Stimulated activated CD4-positive, alpha-beta T cell treated with anti-CD3 and anti-CD28 coated beads, Interleukin-2, amount 100 ng/mL, for 48 hours (primary cell): ENCODE measurements around the gene PAQR9.
A peak's percentile ranks its signal among the peaks of the same experiment; 100 is the strongest.
"Not testable (repeated sequence)": the region's sequence is repeated elsewhere in the genome, so short reads cannot be mapped to it uniquely, and the experiment has no call there.

ENCODE experiments used
- DNase-seq, 2 donors: peaks; one replicate each; pipeline ENCODE4 v3.0.0-alpha.2; 2020

PAQR9 gene, protein sequence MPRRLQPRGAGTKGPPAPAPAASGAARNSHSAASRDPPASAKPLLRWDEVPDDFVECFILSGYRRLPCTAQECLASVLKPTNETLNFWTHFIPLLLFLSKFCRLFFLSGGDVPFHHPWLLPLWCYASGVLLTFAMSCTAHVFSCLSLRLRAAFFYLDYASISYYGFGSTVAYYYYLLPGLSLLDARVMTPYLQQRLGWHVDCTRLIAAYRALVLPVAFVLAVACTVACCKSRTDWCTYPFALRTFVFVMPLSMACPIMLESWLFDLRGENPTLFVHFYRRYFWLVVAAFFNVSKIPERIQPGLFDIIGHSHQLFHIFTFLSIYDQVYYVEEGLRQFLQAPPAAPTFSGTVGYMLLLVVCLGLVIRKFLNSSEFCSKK

DNA sequence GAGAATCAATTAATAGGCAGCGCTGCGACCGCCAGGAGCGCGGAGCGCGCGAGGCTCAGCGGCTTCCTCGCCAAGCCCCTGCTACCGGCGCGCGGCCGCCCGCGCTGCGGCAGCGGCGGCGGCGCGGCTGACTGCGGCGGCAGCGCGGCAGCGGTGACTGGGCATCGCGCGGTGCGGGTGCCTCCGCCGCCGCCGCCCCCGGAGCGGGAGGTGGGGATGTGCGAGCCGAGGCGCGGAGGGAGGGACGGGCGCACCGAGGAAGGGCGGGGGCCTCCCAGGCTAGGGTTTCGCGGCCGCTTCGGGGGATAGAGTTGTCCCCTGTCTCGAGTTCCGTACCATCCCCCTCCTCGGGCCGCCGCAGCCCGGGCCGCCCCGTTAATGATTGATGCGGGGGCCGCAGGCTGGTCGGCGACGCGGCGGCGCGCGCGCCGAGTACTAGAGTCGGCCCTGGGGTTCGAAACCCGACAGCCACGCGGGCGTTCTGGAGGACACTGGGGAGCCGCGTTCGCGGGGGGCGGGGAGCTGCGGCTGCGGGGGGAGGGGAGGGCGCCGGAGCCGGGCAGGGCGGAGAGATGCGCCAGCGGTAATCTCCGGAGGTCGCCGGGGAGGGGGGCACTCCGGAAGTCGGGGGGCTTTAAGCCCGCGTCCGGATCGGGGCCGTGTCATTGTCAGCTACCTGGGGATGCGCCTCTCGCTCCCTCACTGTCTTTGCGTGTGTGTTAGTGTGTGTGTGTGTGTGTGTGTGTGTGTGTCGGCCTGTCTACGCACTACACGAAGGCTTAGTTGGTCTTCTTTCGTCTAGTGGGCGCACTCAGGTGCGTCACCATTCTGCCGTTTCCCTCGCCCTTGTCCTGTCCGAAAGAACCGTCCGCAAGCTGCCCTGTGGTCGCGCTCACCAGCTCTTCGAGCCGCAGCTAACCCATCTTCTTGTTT is at the start of gene PAQR9:
Gene PAQR9 (minus strand): TSS at position 159 of the 933 bp plus-strand sequence. CDS start 338 bp downstream, outside the sequence.
- DNase-seq, result peak in 1 of 2 donors; percentile 4

DNA sequence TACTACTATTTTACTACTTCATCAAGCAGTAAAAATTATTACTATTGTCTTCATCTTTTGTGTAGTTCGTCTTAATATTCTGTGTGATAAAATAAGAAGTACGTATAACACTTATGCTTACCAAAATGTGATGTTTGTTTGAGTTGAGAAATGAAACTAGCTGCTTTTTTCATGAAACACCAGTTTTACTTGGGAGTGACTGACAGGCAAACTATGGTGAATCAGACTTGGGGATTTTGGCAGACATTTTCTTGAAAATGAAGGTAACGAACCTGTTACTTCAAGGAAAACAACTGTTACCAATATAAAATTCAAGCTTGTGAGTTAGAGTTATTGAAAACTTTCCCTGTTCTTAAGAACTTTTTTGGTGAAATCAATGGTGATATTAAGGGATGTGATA is 48.2 kb upstream of the PAQR9 start:
- DNase-seq, result no peak

DNA sequence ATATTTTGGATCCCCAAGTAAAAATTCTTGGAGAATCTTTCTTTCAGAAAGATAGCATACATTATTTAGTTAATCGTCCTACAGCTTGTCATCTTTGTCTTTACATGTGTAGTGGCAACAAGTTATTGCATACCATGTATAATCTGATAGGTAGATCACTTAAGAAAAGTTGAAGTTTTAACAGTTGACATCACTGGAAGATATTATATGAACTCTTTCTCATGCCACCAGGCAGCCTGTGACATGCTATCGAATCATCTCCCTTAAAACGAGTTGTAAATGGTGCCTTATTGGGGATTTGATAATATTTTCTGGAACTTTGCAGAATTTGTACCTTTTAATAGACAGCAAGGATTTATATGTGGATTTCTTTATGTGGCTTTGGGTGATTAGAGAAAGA is 46.5 kb upstream of the PAQR9 start:
- no peak for DNase-seq

DNA sequence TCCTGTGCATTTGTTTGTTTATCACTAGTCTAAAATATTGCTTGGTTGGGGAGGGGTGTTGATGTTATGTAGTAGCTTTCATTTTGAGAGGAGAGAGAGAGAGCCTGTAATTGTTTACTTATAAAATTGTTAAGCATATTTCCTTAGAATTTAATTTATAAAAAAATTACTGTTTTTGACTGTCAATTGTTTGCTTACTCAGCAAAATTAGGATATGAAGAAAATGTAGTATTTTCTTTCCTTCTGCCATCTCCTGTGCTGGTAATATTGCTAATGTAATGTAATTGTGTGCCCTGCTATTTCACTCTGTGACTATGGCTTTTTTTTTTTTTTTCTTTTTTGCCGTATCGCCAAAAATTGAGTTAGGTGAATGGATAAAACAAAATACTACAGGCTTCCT is 41.3 kb upstream of the PAQR9 start:
- DNase-seq, result no peak

DNA sequence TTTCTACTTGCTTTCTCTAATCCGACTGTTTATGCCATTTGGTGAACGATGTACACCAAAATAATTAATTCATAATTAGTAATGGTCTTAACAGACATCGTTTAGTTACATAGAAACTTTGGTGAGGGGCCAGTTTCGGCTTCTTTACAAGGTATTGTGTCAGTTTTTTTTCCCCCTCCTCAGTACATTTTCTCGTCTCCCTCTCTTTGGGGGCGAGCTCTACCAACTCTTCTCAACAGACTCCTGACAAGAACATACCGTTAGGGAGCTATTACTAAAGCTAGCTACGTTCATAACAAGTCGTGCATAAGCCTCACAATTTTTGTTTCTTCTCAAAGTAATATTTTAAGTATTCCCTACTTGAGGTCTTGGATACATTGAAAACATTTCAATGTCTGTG is 39.3 kb upstream of the PAQR9 start:
- DNase-seq, result no peak

DNA sequence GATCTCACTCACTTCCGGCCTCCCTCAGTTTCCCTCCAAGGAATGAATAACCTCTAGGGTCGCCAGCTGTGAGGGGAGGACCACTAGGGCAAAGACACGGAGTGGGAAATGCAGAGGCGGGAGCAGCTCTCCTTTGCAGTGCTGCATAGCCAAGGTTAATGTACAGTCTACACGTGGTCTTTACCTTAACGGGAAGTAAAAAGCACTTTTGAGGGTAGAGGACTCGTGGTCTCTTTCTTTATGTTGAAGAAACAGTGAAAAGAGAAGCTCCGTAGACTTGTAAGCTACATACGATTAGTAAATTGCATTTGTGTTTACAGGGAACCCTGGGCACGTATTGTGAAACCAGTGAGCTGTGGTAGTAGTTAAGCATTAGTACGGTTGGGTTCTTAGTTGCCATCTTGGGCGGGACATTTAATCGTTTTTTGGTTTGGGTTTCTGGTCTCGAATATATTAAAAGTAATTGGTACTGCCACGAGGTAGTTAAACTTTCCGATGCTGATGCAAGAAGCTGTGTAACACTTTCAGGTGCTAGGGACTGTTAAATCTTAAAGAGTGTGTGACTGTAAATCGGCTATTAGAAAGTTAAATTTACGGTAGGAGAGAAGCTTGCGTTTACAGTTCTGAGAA is 38.7 kb upstream of the PAQR9 start:
- DNase-seq, result peak; percentile 11 to 24

DNA sequence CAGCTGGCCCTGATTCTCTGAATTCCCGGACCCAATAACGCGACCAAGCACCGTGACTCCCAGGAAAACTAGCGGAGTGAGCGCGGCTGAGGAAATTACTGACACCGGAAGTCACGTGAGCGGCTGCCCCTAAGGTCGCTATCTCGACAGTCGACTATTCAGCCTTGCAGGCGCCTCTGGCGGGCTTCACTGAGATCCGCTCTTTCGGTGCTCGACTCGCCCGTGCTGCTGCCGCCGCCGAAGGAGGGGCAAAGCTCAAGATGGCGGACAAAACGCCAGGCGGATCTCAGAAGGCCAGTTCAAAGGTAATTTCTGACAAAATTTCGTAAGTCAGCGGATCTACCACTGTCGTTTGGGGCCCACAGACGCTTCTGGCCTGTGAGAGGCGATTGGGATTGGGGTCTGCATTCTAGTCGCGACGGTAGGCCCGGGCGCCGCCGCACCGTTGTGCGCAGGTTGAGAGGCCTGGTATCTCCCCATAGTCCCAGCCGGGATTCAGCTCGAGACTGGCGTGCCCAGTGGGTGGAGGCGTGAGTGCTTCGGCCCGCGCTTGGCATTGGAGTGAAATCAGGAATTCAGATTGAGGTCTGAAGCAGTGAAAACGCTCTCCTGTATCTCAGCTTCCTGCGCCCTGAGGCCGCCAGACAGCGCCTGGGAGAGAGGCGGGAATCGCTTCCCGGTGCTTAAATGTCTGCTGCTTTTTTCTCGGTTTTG is 38.1 kb upstream of the PAQR9 start, which contains the start of gene U2SURP:
Gene U2SURP (plus strand): TSS at position 202 of the 714 bp plus-strand sequence. CDS start 59 bp downstream, at position 261.
- DNase-seq, result peak; percentile 80 to 86

DNA sequence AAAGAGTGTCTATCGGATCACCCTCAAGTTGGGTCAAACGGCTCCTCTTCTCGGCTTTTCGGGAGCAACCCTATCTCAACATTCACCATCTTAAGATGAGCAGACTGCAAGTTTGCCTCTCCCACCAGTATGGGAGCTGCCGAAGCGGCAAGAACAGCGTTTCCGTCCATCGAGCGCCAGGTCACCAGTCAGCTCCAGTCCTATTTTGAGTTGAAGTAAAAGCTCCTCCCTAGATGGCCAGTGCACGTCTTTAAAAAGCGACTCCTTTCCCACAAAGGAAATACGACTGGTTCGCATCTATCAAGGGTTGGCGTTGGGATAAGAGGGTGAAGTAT is 37.5 kb upstream of the PAQR9 start:
- peak in 1 of 2 donors; percentile 44 for DNase-seq

DNA sequence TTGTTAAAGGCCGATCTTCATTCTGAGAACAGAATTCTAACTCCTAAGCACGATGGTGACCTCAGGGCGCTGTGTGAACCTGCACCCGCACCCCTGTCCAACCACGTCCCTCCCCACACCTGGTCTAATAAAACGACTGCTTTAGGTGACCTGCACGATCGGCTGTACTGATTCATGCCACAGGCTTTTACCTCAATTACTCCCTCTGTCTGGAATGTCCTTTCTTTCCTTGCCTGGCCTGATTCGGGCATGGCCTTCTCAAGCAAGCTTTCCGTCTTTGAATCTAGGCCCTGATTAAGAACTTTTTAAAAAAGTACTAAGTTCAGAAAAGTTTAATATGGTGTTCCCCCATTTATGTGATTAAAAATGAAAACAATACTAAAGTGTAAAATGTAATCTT is 37.1 kb upstream of the PAQR9 start:
- DNase-seq, result no peak

DNA sequence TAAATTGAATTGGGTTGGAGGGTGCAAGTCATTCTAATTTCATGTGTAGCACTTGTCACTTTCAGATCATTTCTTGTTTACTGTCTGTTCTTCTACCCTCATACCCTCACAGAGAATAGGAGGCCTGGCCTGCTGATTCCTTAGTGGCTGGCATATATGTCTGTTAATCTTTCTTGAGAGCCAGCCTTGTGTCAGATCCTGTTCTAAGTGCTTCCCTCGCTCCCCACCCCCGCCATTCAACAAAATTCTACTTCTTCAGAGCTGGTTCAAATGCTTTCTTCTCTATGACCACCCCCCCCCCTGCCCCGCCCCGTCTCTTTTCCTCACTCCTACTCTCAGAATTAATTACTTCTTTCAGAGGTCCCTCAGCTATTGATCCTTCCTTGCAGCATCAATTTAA is 36.4 kb upstream of the PAQR9 start:
- no peak for DNase-seq

DNA sequence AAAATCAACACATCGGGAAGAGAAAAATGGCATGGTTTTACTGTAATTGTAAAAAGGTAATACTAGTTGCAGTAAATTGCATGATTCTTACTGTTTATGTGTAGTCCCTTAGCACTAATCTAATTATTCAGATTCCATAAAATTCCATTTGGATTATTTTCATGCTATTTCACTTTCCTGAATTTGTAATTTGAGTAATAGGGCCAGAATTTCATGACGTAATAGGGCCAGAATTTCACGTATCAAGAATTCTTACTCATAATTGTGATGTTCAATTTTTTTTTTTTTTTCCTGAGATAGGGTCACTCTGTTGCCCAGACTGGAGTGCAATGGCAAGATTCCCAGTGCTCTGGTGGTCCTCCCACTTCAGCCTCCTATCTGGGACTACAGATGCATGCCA is 35.0 kb upstream of the PAQR9 start:
- DNase-seq, result no peak

DNA sequence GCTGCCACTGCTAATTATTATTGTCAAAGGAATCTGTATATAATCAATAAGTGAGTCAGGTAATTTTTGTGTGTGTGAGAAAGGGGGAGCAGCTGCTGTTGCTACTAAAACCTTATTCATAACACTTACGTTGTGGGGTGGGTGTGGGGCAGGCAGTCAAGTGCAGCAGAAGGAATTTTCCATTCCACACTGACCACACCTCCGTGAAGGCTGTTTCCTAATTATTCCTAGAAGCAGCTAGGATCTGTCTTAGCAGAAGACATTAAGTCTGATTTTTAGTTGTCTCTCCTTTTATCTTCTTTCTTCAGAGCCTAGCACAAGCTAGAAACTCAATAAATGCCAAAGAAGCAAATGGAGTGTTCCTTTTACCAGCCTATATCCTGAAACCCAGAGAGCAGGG is 33.9 kb upstream of the PAQR9 start:
- DNase-seq, result no peak

DNA sequence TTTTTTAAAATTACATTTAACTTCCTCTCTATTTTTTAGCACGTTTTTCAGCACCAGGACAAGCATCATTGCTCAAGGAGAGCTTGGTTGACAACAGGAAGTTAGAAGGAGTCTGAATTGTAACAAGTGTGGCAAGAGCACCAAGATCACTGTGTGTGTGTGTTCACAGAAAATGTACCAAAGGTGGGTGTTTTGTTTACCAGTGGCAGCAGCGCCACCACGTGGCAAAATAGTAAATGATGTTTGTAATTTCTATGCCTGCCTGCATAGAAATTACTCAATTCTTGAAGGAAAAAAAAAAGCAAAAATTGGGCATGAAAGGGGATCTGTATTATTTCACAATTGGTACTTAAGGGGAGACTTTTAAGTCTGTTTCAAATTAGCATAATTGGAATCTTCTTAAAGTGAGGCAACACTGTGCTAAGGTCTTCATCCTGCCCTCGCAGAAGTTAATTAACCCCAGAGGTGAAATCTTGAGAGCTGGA is 30.5 kb upstream of the PAQR9 start:
- peak; percentile 54 to 57 for DNase-seq

DNA sequence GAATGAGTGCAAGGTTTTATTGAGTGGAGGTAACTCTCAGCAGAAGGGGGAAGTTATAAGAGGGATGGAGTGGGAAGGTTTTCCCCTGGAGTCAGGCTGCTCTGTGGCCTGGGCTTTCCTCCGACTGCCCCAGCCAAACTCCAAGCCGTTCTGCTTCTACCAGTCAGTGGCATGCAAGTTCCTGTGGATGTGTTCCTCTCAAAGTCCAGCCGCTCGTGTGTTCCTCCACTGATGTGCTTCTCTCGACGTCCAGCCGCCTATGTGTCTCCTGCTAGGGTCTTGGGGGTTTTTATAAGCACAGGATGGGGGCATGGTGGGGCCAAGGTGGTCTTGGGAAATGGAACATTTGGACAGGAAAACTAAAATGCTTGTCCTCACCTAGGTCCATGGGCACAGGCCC is 28.8 kb upstream of the PAQR9 start:
- DNase-seq, result no peak

DNA sequence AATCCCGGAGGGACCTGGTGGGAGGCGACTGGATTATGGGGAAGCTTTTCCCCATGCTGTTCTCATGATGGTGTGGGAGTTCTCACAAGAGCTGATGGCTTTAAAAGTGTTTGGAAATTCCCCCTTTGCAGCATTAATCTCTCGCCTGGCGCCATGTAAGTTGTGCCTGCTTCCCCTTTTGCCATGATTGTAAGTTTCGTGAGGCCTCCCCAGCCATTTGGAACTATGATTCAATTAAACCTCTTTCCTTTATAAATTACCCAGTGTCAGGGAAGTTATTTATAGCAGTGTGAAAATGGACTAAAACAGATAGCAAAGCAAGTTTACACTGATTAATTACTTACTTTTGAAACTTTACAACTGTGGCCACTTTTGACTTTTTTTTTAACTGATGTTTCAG is 27.2 kb upstream of the PAQR9 start:
- DNase-seq, result no peak

DNA sequence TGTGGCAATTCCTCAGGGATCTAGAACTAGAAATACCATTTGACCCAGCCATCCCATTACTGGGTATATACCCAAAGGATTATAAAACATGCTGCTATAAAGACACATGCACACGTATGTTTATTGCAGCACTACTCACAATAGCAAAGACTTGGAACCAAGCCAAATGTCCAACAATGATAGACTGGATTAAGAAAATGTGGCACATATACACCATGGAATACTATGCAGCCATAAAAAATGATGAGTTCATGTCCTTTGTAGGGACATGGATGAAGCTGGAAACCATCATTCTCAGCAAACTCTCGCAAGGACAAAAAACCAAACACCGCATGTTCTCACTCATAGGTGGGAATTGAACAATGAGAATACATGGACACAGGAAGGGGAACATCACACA is 25.4 kb upstream of the PAQR9 start:
- DNase-seq, result not testable (repeated sequence)

DNA sequence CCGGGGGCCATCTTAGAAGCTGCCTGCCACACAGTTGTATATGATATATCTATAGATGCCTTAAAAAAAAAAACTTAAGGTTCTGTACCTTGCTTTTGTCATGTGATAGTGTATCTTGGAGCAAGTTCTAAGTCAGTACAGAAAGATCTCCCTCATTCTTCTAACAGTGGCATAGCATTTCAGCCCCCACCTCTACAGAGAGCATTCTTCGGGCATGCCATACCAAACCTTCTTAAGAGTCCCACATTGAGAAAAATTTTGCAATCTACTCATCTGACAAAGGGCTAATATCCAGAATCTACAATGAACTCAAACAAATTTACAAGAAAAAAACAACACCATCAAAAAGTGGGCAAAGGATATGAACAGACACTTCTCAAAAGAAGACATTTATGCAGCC is 24.7 kb upstream of the PAQR9 start:
- not testable (repeated sequence) for DNase-seq

DNA sequence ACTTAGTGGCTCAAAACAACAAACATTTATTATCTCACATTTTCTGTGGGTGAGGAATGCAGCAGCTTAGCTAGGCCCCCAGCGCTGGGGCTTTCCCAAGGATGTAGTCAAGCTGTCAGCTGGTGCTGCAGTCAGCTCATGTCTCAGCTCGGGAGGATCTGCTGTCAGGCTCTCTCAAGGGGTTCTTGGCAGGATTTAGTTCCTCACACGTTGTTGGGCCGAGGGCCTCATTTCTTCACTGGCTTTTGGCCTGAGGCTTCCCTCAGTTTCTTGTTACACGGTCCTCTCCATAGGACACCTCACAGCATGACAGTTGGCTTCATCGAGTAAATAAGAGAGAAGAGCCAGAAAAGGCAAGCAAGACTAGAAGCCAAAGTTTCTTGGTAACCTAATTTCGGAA is 24.2 kb upstream of the PAQR9 start:
- no peak for DNase-seq

DNA sequence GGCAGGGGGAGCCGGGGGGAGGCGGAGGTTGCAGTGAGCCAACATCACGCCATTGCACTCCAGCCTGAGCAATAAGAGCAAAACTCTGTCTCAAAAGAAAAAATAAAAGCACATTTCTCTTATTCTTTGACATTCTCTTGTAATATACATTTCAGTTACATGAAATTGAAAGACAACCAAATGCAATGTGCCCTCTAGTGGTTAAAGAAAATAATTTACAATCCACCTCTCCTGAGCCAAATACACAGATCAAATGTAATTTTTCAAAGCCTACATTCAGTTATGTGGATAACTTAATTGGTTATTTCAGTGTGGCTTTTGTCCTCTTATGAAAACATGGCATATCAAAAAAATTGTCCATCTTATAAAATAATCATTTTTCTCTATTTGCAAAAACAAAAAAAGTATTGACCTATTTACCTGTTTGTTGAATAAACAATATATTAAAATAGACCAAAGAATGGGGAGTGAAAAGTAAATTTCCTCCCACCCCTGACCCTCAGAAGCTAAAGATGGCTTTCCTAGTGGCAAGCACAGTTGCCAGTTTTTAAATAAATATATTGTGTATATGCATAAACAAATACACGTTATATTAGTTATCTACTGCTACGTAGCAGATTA is 23.7 kb upstream of the PAQR9 start:
- DNase-seq, result no peak

DNA sequence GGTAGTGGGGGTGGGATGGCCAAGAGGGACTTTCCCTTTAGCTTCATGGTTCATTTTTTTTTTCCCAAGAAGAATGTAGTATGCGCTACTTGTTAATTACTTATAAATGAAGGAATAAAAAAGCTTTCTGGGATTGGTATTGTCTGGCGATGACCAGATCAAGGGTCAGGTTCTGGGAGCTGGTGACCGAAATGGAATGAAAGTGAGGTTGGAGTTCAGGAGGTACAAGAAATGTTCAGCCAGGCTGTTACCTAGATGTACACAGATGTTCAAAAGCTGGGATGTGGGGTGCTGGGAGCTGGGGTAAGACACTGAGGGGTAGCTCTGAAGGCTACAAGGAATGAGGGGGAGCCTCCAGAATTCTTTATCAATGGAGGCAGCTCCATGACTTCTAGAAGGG is 20.8 kb upstream of the PAQR9 start:
- DNase-seq, result no peak

DNA sequence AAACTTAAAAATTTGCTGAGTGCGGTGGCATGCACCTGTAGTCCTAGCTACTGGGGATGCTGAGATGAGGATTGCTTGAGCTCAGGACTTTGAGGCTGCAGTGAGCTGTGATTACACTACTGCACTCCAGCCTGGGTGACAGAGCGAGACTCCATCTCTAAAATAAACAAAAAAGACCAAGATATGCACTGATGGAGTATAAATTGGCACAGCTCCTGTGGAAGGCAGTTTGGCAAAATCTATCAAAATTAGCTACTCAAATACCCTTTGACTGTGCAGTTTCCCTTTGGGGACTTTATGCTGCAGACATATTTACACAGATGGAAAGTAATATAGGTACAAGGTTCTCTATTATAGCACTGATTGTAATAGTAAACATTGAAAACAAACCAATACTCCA is 19.8 kb upstream of the PAQR9 start:
- DNase-seq, result no peak
